Fibroblast of skin of right biceps (primary cell): ENCODE results near the gene MTOR.

ENCODE experiments used
- DNase-seq: peaks from one replicate; pipeline ENCODE4 v3.0.0-alpha.2; 2013

MTOR gene

DNA sequence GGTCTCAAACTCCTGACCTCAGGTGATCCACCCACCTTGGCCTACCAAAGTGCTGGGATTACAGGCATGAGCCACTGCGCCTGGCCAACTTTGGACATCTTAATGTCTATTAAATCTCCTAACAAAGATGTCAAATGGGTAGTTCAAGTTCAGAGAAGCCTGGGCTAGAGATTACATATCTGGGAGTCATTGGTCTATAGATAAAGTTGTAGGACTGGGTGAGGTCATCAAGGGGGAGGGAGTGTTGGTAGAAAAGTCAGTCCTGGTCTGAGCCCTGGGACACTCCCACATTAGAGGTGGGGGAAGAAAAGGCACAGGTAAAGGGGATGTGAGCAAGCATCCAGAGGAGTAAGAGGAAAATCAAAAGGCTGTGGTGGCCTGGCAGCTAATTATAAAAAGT lies 17.3 kb upstream of the MTOR start:
- DNase-seq, result no peak

GRCh38 chr1:11279152-11279551 lies 16.8 kb upstream of the MTOR start:
- no peak for DNase-seq

DNA sequence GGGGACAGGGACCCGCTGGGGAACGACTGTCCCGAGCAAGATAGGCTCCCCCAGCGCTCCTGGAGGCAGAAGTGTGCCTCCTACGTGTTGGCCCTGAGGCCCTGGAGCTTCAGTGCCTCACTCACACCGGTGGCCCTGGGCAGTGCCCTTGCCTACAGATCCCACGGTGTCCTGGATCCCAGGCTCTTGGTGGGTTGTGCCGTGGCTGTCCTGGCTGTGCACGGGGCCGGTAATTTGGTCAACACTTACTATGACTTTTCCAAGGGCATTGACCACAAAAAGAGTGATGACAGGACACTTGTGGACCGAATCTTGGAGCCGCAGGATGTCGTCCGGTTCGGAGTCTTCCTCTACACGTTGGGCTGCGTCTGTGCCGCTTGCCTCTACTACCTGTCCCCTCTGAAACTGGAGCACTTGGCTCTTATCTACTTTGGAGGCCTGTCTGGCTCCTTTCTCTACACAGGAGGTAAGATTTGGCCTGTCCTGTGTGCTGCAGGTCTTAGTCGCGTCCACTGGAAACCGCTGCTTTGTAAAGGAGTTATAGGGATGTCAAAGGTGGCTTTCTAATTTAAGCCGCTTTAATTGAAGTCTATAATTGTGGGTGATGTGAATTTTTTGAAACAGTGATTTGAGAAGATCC lies 11.4 kb upstream of the MTOR start:
- DNase-seq, result no peak

DNA sequence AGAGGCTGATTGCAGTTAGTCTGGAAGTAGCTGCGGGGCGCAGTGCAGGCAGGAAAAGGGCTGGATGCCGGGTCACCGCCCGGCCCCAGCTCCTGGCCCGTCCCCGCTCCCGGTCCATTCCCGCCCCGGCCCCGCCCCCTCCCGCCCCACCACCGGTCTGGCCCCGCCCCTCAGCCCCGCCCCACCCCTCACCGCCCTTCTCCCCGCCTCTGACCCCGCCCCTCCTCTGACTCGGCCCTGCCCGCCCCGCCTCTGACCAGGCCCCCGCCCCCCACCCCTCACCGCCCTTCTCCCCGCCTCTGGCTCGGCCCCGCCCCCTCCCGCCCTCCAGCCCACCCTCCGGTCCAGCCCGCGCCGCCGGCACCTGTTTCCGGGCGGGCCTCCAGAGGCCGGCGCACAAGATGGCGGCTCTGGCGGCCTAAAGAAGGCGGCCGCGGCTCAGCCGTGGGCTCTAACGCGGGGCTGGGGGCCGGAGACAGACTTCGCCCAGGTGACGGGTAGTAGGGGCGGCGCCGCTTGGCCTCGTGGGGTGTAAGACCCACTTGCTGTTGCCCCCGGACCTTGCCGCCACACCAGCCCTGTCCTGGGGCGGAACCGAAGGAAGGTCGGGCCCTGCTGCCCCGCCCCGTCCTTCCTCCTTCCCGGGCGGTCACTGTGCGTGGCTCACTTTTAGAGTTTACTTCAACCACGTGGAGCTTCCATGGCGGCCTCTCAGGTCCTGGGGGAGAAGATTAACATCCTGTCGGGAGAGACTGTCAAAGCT lies 10.7 kb upstream of the MTOR start, which contains the start of gene UBIAD1:
Gene UBIAD1, plus strand, starts transcription at position 367 of the 763 bp plus-strand sequence. Its CDS starts 334 bp downstream, at position 701.
- peak; percentile 89 for DNase-seq

- DNase-seq, result no peak
Measured at GRCh38 chr1:11272544-11272831, 10.1 kb upstream of the MTOR start.

DNA sequence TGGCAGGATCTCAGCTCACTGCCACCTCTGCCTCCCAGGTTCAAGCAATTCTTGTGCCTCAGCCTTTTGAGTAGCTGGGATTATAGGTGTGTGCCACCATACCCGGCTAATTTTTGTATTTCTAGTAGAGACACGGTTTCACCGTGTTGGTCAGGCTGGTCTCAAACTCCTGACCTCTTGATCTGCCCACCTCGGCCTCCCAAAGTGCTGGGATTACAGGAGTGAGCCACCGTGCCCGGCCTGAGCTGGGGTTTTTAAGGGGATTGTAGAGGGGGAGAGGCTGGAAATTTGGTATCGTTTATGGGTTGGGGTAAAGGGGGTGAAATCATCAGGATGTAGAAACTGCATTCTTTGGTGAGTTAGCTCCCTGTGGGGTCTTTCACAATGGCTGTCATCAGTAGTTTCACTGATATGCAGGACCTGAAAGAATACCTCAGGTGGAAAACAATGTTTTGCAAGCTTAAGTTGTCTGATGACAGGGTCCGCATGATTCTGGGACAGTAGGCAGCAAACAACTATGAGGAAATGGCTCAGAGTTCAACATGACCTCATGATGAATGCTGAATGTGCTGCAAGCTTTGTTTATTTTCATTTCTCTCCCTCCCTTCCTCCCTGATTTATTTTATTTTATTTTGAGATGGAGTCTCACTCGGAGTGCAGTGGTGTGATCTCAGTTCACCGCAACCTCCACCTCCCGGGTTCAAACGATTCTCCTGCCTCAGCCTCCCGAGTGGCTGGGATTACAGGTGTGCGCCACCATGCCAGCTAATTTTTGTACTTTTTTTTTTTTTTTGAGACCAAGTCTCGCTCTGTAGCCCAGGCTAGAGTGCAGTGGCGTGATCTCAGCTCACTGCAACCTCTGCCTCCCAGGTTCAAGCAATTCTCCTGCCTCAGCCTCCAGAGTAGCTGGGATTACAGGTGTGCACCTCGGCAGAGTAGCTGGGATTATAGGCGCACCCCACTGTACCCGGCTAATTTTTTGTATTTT lies 5.3 kb upstream of the MTOR start:
- peak; percentile 33 for DNase-seq

GRCh38 chr1:11266268-11267074 lies 4.1 kb upstream of the MTOR start:
- DNase-seq, result no peak

DNA sequence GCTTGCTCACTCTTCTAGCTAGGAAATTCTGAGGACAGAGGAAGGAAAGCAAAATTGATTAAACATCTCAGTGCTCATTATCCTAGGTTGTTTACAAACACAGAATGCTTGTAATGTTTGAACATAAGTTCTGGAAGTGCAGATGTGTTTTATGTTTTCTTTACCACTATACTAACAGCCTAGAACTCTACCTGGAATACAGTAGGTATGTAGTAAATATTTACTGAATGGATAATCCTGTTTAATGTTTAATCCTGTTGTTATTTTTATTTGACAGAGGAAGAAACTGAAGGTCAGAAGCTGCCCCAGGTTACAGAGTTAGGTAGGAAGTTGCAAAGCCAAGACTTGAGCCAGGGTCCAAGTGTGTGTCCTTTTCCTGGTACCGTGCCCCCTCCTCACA lies 6.1 kb downstream of the MTOR start:
- no peak for DNase-seq

GRCh38 chr1:11253226-11253625 lies 9.1 kb downstream of the MTOR start:
- no peak for DNase-seq

DNA sequence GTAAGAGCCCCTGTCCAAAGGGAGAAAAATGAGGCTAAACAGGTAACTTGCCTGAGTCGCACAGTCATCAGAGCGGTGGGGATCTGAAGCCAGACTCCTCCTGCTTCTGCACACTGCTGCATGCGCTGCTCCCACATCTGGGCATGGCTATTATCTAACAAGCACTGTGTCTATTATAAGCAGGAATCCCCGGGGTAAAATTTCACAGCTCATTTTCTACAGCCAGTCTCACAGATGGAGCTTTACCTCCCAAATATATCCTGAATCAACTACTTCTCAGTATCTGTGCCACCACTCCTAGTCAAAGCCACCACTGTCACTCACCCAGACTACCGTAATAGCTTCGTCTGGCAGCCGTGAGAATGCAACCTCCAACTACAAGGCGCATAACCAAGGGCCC lies 9.8 kb downstream of the MTOR start:
- DNase-seq, result no peak

- no peak for DNase-seq
Measured at GRCh38 chr1:11248169-11248568, 14.2 kb downstream of the MTOR start.

DNA sequence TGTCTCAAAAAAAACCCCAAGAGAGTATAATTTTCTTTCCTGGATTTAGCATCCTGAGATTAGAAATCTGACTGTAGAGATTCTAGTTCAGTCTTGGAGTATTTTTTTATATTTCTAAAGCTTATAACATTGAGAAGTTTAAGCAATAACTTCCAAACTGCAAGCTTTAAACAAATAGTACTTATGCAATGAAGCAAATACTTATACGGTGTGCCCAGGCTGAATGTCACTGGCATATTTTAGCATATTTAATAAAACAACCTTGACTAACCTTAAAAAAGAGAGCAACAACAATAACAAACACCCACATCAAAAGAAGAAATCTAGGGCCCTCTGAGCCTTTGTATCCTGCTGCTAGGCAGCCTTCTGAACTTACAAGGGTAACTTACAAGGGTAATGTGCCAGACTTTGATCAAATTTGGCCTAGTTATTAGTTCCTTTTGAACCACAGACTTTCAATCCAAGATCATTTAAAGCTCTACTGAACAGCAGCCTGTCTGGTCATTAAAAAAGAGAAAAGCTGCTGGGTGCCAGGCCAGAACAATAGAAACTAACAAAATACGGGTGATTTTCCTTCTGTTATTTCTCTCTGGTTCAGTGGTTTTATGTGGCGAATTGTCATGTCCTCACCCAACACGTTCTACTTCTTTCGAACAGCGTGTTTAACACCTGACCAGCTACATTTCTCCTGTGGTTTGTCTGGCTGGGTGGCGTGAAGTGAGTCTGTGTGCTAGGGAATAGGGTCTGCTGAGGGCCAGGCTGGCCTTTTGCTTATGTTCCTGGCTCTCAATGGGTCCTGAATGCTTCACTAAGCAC lies 16.2 kb downstream of the MTOR start:
- no peak for DNase-seq

GRCh38 chr1:11245248-11245647 lies 17.1 kb downstream of the MTOR start:
- DNase-seq, result no peak

DNA sequence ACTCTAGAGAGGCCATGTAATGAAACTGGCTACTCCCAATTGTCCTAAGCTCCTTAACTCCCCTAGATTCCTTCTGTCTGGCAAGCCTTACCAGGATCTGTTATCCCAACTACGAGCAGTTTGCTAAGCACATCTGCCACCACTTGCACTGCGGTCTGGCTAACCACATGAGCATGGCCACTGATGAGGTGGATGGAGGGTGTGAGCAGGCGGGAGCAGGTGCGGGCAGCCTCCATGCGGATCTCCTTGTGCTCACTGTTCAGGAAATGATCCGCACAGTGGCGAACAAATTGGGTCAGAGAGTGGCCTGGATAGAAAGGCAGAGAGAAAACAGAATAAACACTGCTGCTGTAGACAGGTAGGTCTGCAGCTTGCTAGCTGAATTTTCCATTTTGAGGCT lies 24.0 kb downstream of the MTOR start:
- DNase-seq, result no peak

DNA sequence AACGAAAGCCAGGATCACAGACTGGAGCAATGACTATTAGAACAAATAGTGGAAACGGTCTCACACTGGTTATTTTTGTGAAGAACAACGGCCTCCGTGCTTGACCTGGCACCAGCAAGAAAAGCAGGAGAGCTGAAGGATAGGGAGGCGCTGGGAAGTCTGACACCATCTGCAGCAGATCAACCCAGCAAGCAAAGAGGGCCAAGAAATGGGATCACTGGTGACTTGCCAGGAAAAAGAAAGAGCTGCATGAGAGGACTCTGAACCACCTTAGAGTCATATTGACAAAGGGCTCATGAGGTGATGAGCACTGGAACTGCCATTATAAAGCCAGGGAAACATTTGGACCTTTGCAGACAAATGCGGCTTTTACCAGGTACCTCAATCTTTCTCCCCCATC lies 25.0 kb downstream of the MTOR start:
- no peak for DNase-seq

DNA sequence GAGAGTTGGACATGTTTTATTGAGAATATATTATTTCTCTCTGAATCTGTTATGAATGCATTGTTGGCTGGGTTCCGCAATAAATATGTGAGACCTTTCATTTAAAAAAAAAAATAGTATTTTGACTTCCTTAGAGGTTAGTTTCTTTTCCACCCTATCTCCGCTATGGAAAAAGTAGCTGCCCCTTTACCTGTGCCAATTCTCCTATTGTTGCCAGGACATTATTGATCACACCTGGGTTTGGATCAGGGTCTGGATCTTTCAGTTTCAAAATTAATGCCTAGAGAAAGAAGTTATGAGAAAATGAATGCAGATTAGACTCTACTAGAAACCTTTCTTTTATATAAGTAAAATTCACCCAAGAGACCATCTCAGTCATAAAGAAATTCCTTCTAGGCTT lies 29.1 kb downstream of the MTOR start:
- no peak for DNase-seq

DNA sequence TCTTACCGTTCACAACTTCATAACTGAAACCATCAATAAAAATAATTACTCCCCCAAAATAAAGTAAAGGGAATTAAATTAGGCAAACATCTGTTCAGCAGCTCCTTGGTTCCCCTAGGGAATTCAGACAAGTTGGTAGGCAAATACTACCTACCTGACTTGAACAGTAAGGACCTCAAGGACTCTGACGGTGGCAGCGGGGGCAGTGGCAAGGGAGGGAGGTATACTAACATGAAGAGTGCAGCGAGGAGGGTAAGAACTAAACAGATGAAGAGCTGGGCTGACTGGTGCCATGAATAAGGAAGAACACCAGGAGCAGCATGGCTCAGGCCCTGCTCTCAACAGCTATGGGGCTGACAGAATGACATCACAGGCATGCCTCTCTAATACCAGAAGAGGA lies 33.1 kb downstream of the MTOR start:
- DNase-seq, result no peak

- DNase-seq, result peak; percentile 45
Measured at GRCh38 chr1:11227106-11228077, 35.0 kb downstream of the MTOR start.

DNA sequence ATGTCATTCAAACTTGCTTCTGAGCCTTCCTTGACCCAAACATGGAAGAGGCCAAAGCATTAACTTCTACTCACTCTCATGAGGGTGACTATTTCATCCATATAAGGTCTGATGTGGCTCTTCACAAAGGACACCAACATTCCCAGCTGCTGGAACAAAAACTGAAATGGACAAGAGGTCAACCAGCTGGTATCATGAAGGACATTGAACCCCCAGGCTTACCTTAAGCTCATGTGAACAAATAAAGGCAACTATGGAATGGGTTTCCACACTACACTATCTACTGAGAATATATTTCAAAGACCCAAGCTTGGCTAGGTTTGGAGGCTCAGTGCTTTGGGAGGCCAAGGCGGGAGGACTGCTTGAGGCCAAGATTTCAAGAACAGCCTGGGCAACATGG lies 46.3 kb downstream of the MTOR start:
- DNase-seq, result no peak

DNA sequence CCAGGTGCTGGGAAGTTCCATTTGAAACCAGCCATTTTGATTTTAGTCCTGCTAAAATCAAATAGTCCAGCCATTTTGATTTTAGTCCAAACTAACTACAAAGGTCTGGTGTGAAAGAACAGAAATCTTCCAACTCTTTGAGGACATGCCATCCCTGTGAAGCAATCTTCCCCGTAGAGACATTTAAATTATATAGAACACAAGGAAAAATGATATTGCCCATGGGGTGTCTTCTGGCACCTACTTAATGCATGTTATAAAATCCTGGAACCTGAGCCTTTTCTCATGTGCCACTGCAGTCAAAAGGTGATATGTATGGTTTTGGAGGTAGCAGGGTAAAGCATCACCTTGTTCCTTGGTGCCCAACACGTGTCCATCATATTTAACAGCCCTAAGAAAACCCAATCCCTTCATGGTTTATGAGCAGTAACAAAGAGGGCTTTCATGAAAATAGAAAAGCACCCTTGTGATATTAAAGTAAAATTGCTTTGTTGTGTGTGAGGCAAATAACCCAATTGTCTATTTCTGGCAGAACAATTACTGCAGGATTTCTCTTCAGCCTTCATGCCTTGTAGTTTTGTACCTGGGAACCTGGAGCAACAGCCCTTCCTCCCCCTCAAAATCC lies 46.9 kb downstream of the MTOR start:
- DNase-seq, result no peak
